ENCODE results near the gene RBM17. TPM values are rescaled to one million over a fixed set of nuclear protein-coding genes. Genes with fewer than 3 reads are reported as not detected.

The RBM17 gene
- total and polyA plus RNA-seq, 10 of the 15 experiments (the other 5 are each of a cell fraction or from before 2014, with no cell fraction given) = 28.4 to 181 (median 83.9) TPM

DNA sequence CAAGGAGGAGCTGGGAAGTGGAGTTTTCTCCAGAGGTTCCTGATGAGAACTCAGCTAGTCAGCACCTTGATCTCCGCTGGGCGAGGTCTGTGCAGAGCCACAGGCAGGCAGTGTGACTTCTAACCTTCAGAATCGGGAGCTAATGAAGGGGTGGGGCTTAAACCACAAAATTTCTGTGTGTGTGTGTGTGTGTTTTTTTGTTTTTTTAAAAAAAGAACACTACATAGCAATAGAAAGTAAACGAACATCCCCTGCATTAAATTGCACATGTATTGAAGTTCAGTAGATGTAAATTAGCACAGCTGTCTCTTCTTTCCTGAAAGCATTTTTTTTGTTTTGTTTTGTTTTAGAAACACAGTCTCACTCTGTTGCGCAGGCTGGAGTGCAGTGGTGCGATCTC, 46.2 kb downstream of the RBM17 start (continued):
- TF ChIP-seq SIX5 (IDR thresholded peaks at IDR 0.05; ENCODE audit: low read depth, low read length, severe bottlenecking) (no peak), CHD2 (IDR thresholded peaks at IDR 0.05; ENCODE audit: borderline replicate concordance, low read depth, low read length) (no peak), NR2F1 (conservative IDR thresholded peaks at IDR 0.05) (peak; percentile 69), GATAD2B (conservative IDR thresholded peaks at IDR 0.05; ENCODE audit: low read depth) (no peak), GABPA (IDR thresholded peaks at IDR 0.05; ENCODE audit: low read depth) (no peak), WRNIP1 (IDR thresholded peaks at IDR 0.05; ENCODE audit: borderline replicate concordance, low read depth, low read length) (no peak)
- TF ChIP-seq, protein P1, sequence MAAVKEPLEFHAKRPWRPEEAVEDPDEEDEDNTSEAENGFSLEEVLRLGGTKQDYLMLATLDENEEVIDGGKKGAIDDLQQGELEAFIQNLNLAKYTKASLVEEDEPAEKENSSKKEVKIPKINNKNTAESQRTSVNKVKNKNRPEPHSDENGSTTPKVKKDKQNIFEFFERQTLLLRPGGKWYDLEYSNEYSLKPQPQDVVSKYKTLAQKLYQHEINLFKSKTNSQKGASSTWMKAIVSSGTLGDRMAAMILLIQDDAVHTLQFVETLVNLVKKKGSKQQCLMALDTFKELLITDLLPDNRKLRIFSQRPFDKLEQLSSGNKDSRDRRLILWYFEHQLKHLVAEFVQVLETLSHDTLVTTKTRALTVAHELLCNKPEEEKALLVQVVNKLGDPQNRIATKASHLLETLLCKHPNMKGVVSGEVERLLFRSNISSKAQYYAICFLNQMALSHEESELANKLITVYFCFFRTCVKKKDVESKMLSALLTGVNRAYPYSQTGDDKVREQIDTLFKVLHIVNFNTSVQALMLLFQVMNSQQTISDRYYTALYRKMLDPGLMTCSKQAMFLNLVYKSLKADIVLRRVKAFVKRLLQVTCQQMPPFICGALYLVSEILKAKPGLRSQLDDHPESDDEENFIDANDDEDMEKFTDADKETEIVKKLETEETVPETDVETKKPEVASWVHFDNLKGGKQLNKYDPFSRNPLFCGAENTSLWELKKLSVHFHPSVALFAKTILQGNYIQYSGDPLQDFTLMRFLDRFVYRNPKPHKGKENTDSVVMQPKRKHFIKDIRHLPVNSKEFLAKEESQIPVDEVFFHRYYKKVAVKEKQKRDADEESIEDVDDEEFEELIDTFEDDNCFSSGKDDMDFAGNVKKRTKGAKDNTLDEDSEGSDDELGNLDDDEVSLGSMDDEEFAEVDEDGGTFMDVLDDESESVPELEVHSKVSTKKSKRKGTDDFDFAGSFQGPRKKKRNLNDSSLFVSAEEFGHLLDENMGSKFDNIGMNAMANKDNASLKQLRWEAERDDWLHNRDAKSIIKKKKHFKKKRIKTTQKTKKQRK (IDR thresholded peaks at IDR 0.05; ENCODE audit: low read depth, low read length) = no peak
- TF ChIP-seq, protein P2, sequence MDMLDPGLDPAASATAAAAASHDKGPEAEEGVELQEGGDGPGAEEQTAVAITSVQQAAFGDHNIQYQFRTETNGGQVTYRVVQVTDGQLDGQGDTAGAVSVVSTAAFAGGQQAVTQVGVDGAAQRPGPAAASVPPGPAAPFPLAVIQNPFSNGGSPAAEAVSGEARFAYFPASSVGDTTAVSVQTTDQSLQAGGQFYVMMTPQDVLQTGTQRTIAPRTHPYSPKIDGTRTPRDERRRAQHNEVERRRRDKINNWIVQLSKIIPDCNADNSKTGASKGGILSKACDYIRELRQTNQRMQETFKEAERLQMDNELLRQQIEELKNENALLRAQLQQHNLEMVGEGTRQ (IDR thresholded peaks at IDR 0.05; ENCODE audit: borderline replicate concordance, low read depth, low read length) = no peak
- TF ChIP-seq, protein P3, sequence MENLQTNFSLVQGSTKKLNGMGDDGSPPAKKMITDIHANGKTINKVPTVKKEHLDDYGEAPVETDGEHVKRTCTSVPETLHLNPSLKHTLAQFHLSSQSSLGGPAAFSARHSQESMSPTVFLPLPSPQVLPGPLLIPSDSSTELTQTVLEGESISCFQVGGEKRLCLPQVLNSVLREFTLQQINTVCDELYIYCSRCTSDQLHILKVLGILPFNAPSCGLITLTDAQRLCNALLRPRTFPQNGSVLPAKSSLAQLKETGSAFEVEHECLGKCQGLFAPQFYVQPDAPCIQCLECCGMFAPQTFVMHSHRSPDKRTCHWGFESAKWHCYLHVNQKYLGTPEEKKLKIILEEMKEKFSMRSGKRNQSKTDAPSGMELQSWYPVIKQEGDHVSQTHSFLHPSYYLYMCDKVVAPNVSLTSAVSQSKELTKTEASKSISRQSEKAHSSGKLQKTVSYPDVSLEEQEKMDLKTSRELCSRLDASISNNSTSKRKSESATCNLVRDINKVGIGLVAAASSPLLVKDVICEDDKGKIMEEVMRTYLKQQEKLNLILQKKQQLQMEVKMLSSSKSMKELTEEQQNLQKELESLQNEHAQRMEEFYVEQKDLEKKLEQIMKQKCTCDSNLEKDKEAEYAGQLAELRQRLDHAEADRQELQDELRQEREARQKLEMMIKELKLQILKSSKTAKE (IDR thresholded peaks at IDR 0.05; ENCODE audit: low read depth, poor library complexity, severe bottlenecking) = peak; percentile 40
- TF ChIP-seq, protein P4, sequence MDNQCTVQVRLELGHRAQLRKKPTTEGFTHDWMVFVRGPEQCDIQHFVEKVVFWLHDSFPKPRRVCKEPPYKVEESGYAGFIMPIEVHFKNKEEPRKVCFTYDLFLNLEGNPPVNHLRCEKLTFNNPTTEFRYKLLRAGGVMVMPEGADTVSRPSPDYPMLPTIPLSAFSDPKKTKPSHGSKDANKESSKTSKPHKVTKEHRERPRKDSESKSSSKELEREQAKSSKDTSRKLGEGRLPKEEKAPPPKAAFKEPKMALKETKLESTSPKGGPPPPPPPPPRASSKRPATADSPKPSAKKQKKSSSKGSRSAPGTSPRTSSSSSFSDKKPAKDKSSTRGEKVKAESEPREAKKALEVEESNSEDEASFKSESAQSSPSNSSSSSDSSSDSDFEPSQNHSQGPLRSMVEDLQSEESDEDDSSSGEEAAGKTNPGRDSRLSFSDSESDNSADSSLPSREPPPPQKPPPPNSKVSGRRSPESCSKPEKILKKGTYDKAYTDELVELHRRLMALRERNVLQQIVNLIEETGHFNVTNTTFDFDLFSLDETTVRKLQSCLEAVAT (IDR thresholded peaks at IDR 0.05) = peak; percentile 31; the same call in 1 of the 2 replicates
- TF ChIP-seq, protein P5, sequence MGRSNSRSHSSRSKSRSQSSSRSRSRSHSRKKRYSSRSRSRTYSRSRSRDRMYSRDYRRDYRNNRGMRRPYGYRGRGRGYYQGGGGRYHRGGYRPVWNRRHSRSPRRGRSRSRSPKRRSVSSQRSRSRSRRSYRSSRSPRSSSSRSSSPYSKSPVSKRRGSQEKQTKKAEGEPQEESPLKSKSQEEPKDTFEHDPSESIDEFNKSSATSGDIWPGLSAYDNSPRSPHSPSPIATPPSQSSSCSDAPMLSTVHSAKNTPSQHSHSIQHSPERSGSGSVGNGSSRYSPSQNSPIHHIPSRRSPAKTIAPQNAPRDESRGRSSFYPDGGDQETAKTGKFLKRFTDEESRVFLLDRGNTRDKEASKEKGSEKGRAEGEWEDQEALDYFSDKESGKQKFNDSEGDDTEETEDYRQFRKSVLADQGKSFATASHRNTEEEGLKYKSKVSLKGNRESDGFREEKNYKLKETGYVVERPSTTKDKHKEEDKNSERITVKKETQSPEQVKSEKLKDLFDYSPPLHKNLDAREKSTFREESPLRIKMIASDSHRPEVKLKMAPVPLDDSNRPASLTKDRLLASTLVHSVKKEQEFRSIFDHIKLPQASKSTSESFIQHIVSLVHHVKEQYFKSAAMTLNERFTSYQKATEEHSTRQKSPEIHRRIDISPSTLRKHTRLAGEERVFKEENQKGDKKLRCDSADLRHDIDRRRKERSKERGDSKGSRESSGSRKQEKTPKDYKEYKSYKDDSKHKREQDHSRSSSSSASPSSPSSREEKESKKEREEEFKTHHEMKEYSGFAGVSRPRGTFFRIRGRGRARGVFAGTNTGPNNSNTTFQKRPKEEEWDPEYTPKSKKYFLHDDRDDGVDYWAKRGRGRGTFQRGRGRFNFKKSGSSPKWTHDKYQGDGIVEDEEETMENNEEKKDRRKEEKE (IDR thresholded peaks at IDR 0.05) = no peak
- TF ChIP-seq, protein P6, sequence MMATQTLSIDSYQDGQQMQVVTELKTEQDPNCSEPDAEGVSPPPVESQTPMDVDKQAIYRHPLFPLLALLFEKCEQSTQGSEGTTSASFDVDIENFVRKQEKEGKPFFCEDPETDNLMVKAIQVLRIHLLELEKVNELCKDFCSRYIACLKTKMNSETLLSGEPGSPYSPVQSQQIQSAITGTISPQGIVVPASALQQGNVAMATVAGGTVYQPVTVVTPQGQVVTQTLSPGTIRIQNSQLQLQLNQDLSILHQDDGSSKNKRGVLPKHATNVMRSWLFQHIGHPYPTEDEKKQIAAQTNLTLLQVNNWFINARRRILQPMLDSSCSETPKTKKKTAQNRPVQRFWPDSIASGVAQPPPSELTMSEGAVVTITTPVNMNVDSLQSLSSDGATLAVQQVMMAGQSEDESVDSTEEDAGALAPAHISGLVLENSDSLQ (IDR thresholded peaks at IDR 0.05) = no peak
